GM21390 (cell line): ENCODE measurements around the gene GAL3ST1.

Experiments
- ATAC-seq: cut with Tn5 transposase; IDR thresholded peaks from one replicate; pipeline ENCODE4 v1.9.1; 2021; ENCODE audit not compliant: unreplicated experiment

GAL3ST1 gene

DNA sequence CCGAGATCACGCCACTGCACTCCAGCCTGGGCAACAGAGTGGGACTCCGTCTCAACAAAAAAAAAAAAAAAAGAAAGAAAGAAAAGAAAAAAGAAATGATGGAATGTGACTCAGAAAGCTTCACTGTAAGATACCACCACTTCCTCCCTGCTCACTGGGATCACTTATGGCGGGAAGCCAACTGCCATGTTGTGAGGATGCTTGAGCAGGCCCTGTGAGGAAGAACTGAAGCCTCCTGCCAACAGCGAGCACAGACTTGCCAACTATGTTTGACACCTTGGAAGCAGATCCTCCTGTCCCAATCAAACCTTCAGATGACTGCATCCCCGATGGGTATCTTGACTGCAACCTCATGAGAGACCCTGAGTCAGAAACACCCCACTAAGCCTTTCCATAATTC is 36.2 kb downstream of the GAL3ST1 start:
- no peak for ATAC-seq

DNA sequence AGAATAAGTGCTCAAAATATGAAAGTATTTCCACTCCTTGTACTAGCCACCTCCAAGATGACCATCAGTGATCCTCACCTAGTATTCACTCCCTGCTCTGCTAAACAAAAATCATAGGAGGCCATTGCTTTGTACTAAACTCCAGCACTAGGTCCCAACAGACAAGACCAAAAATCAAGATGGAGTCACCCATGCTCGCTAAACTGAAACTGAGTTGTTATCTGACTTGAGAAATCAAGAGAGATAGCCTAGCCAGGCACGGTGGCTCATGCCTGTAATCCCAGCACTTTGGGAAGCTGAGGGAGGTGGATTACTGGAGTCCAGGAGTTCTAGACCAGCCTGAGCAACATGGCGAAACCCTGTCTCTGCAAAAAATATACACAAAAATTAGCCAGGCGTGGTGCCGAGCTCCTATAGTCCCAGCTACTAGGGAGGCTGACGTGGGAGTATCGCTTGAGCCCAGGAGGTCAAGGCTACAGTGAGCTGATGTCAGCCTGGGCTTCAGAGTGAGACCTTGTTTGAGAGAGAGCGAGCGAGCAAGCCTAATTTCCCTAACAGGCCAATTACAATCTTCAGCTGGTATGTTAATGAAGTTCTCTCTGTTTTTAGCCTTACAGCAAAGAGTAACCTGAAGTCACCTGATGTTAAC is 37.3 kb downstream of the GAL3ST1 start:
- no peak for ATAC-seq

DNA sequence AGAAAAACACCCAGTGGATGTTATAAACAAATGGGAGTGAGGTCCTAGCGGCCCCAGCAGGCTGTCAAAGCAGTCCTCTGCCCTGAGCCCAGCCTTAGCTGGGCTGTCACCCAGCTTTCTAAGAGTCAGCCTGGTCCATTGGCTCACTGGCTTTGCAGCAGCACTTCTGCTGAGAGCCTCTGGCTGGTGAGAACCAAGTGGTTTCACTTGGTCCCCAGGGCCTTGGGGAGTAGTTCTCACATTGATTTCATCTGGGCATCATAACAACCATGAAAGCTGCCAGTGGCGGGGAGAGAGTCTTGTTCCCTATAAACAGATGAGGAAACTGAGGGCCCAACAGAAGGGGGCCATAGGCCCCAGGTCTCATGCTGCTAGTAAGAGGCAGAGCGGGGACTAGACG is 39.3 kb downstream of the GAL3ST1 start:
- ATAC-seq, result no peak

DNA sequence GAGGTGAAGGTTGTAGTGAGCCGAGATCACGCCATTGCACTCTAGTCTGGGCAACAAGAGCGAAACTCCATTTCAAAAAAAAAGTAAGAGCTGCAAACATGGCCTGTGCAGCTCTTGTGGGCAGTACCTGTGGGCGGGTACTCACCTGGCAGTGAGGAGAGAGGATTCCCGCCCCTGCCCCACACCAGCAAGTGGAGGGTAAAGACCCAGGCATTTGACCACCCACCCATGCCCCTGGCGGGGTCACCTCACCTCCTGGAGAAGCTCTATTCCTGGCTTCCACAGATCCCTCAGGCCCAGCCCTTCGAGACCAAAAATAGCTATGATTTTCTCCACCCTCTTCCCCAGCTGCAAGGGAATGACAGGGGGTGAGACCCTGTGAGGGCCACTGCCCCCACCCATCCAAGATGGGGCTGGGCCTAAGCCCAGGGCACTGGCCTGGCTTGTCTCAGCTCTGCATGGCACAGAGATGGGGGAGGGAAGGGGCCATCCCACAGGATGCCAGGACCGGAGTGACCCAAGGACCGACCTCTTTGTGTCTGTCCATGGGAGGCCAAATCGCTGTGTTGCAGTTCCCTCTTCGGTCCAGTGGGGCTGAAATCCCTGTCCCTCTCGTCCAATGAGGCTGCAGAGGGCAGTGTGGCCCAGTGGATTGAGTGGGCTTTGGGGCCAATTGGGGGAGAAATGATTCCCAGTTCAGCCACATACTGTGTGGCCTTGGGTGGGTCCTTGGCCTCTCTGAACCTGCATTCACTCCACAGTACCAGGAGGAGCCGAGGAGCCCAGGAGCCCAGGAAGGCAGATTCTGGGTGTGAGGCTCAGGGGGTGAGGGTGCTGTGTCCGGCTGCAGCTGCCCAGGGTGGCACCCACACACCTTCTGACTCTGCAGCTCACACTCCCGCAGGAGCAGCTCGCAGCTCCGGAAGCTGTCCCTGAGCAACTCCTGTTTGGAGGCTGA is 42.5 kb downstream of the GAL3ST1 start:
- ATAC-seq, result no peak

DNA sequence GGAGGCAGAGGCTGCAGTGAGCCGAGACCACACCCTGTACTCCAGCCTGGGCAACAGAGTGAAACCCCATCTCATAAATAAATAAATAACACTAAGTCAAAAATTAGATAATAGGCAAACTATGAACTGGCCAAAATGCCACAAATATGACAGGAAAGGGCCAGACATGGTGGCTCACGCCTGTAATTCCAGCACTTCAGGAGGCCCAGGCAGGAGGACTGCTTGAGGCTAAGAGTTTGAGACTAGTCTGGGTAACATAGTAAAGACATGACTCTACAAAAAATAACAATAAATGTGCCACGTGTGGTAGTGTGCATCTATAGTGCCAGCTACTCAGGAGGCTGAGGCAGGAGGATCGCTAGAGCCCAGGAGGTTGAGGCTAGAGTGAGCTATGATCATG is 47.8 kb downstream of the GAL3ST1 start:
- ATAC-seq, result no peak

DNA sequence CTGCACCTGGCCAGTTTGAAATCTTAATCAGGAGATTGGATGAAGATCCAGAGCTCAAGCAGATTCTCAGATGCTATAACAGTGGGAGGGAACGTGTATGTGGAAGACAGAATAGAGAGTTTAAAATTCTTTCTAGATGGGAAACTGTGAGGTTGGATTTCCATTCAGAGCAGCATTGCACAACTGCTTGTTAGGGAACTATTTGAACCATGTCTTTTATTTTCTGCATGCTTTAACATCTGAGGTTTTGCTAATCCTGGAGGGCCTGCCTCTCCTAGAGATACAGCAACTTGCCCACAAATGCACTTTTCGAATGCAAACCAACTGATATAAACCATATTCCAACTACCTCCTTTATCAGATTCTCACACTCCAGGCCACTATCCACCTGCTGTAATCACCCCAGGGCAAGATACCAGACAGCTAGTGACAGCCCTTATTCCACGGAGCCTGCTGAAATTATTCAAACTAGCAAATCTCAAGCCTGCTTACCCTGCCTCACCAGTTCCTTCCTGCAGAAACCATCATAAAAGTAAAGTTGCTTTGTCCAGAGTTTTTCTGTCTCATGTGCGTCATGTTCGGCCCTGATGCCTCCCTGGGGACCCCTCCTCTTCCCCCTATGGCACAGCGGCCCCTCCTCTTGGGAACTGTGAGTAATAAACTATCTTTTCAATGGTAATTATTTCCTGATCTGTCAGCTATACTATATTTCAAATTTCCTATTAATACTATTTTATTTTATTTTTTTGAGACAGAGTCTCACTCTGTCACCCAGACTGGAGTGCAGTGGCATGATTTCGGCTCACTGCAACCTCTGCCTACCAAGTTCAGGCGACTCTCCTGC is 50.6 kb downstream of the GAL3ST1 start:
- ATAC-seq, result no peak

DNA sequence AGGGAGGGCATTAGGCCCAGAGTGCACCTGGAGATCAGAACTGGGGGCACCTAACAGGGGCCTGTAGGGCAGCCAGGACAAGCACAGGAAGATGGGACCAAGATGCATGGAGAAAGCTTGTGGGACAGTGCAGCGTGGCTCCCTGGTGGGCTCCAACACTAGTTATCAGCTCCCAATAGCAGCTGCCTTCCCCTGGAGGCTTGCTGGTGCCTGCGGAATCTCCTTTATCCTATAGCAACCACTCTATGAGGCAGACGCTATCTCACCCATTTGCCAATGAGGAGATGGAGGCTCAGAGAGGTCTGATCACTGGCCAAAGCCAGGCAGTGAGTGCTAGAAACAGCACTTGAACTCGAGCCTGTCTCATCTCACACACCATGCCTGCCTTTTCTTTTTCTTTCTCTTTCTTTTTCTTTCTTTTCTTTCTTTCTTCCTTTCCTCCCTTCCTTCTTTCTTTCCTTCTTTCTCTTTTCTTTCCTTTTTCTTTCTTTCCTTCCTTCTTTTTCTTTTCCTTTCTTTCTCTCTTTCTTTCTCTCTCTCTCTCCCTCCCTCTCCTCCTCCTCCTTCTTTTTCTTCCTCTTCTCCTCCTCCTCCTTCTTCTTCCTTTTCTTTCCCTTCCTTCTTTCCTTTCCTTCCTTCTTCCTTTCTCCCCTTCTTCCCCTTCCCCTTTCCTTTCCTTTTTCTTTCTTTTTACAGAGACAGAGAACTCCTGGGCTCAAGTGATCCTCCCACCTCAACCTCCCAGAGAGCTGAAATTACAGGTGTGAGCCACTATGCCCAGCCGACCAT is 52.9 kb downstream of the GAL3ST1 start:
- ATAC-seq, result no peak

DNA sequence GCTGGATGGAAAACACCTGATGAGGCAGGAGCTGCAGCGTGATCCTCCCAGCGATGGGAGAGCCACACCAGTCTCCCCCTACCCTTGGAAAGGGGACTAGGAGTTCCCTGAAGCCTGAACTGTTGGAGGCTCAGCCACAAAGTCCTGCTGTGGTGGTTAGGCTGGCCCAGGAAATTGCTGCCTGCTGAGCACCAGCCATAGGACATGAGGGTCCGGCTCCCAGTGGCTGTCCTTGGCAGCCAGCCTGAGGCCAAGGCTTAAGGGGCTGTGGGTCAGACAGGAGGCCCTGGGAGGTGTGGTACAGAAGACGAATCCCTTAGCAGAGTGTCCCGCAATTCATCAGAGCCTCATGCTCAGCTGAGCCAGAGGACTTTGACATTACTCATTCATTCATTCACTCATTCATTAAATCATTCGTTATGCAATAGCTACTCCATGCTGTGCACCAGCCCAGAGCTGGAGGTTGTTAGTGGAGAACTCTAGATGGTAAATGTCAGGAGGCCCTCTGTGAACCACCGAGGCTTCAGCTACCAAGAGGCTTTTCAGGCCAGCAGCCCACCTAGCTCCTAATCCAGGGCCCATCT is 54.5 kb downstream of the GAL3ST1 start:
- ATAC-seq, result no peak

DNA sequence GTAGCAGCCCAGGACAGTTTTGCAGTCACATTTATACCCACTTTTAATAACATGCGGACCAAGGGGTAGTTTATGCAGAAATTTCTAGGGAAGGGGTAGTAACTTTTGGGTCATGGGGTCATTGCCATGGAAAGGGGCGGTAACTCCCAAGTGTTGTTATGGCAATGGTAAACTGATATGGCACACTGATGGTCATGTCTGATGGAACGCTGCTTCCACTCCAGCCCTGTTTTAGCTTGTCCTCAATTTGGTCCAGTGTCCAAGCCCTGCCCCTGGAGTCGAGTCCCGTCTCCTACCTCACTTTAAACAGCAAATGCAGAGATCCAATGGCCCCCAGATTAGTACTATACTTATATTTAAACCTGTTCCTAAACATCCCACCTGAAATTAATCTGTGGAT is 57.7 kb downstream of the GAL3ST1 start:
- ATAC-seq, result no peak

DNA sequence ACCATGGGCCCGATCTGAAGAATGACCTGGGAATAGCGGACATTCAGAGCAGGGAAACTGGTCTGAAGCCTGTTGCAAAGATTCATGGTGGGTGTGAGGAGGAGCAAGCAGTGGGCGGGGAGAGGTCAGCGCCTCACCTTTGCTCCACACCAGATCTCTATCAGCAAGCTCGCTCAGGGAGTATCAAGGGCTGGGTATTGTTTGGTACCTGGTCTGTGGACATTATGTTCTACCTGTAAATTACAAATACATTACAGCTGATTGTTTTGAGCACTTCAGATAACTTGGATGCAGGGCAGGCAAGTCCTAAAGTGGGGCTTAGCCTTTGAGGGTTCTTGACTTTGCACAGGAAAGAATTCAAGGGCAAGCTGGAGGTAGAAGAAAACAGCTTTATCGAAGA is 58.2 kb downstream of the GAL3ST1 start:
- ATAC-seq, result no peak

DNA sequence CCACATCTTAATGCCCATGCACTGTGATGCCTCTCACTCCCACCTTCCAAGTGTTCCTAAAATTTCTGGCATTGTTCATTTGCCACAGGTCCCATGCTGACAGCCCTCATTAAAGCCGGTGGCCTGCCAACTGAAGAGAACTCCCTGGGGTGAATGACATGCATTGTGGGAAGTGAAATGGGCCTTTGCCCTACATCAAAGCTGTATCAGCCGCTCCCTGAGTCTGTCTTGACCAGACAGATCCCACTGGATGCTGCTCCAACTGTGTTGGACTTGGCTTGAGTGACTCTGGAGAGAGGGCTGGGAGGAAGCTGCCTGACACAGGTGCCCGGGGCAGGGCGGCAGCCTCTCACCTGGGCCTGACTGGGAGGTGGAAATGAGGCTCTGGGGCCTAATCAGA is 60.2 kb downstream of the GAL3ST1 start:
- ATAC-seq, result no peak

DNA sequence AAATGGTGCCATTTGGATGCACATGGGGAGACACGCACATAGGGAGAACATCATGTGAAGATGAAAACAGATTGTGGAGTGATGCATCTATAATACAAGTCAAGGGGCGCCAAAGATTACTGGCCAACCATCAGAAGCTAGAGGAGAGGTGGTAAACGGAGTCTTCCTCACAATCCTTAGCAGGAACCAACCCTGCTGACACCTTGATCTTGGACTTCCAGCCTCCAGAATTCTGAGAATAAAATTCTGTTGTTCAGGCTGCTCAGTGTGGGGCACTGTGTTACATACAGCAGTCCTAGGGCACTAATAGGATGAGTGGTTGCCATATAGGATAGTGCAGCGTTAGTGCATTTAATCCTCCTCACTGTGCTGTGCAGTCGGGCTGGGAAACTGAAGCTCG is 61.0 kb downstream of the GAL3ST1 start:
- ATAC-seq, result no peak

DNA sequence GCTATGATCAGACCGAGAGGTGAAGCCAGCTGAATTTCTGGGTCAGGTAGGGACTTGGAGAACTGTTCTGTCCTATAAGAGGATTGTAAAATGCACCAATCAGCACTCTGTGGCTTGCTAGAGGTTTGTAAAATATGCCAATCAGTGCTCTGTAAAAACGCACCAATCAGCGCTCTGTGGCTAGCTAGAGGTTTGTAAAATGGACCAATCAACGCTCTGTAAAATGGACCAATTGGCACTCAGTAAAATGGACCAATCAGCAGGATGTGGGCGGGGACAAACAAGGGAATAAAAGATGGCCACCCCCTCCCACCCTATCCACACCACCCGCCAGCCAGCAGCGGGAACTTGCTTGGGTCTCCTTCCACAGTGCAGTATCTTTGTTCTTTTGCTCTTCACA is 62.6 kb downstream of the GAL3ST1 start:
- no peak for ATAC-seq

DNA sequence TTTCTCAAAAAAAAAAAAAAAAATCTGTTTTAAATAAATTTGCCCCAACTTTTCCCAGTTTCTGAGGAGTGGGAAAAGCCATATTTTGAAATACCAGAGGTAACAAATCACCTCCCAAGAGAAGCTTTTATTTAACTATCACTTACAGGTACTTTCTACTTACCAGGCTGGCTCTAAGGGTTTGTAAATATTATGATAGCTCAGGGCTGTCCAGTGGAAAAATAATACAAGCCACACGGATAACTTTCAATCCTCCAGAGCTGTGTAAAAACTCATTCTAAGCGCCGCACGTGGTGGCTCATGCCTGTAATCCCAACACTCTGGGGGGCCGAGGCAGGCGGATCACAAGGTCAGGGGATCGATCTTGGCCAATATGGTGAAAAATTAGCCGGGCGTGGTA is 63.4 kb downstream of the GAL3ST1 start:
- ATAC-seq, result no peak

DNA sequence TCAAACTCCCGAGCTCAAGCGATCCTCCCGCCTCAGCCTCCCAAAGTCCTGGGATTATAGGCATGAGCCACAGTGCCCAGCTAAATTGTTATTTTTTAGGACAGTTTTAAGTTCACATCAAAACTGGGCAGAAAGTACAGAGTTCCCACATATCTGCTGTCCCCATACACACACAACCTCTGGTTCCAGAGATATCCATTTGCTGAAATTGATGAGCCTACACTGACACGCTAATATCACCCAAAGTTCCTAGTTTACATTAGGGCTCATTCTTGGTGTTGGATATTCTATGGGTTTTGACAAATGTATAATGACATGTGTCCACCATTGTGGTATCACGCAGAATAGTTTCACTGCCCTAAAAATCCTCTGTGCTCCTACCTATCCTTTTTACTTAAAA is 66.2 kb downstream of the GAL3ST1 start:
- no peak for ATAC-seq

DNA sequence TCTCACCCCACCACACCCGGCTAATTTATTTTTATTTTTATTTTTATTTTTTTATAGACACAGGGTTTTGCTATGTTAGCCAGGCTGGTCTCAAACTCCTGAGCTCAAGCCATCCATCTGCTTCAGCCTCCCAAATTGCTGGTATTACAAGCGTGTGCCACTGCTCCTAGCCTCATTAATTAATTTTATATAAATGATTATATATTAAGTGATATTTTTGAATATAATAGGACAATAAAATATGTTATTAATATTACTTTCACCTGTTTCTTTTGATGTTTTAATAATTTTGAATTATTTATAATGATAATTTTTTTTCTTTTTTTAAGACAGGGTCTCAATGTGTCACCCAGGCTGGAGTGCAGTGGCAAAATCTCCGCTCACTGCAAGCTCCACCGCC is 66.8 kb downstream of the GAL3ST1 start:
- no peak for ATAC-seq

DNA sequence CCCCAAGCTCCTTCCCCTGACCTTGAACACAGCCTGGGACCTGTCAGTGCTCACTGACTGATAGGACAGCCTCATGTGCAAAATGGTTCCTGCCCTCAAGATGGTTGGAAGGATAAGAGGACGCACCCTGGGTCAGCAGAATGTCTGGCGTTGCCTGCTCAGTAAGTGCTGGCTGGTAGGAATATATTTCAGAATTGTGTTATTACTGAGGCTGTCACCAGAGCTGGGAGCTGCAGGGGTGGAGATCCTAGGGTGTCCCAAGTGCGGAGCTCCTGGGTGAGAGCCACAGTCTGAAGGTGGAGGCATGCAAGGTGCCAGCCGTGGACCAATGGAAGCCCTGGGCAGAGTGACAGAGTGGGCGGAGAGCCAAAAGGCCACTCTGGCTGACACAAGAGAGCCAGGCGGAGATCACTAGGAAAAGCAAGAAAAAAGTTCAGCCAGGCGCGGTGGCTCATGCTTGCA is 67.9 kb downstream of the GAL3ST1 start:
- no peak for ATAC-seq
